ENCODE data around the gene CCDC92.

CCDC92 gene

GRCh38 chr12:123990511-123990910 is 17.9 kb upstream of the CCDC92 start:
- TF ChIP-seq POLR2AphosphoS5 (IDR thresholded peaks at IDR 0.05; ENCODE audit: low read depth, low read length) (no peak), REST (IDR thresholded peaks at IDR 0.05; ENCODE audit: insufficient read depth in 1 of 2, low read depth in 2 of 2, low read length in 2 of 2) (no peak), FOXP2 (optimal IDR thresholded peaks at IDR 0.05; ENCODE audit: borderline replicate concordance, extremely low read depth, extremely low read length, insufficient read depth) (no peak), SIN3A (IDR thresholded peaks at IDR 0.05; ENCODE audit: borderline replicate concordance, insufficient read depth, low read length) (no peak), TAF1 (IDR thresholded peaks at IDR 0.05; ENCODE audit: borderline replicate concordance, insufficient read depth, low read length) (no peak)

- TF ChIP-seq TAF1 (IDR thresholded peaks at IDR 0.05; ENCODE audit: borderline replicate concordance, insufficient read depth, low read length) (no peak), REST (IDR thresholded peaks at IDR 0.05; ENCODE audit: insufficient read depth in 1 of 2, low read depth in 2 of 2, low read length in 2 of 2) (no peak), FOXP2 (optimal IDR thresholded peaks at IDR 0.05; ENCODE audit: borderline replicate concordance, extremely low read depth, extremely low read length, insufficient read depth) (no peak), SIN3A (IDR thresholded peaks at IDR 0.05; ENCODE audit: borderline replicate concordance, insufficient read depth, low read length) (no peak), POLR2AphosphoS5 (IDR thresholded peaks at IDR 0.05; ENCODE audit: low read depth, low read length) (no peak)
Measured at GRCh38 chr12:123989753-123990152, 17.1 kb upstream of the CCDC92 start.

- TF ChIP-seq FOXP2 (optimal IDR thresholded peaks at IDR 0.05; ENCODE audit: borderline replicate concordance, extremely low read depth, extremely low read length, insufficient read depth), result no peak
- TF ChIP-seq SIN3A (IDR thresholded peaks at IDR 0.05; ENCODE audit: borderline replicate concordance, insufficient read depth, low read length), result no peak
- no peak for TF ChIP-seq POLR2AphosphoS5 (IDR thresholded peaks at IDR 0.05; ENCODE audit: low read depth, low read length)
- no peak for TF ChIP-seq TAF1 (IDR thresholded peaks at IDR 0.05; ENCODE audit: borderline replicate concordance, insufficient read depth, low read length)
- TF ChIP-seq REST (IDR thresholded peaks at IDR 0.05; ENCODE audit: insufficient read depth in 1 of 2, low read depth in 2 of 2, low read length in 2 of 2), result no peak
Measured at GRCh38 chr12:123989168-123989567, 16.5 kb upstream of the CCDC92 start.

- TF ChIP-seq SIN3A (IDR thresholded peaks at IDR 0.05; ENCODE audit: borderline replicate concordance, insufficient read depth, low read length) (no peak), TAF1 (IDR thresholded peaks at IDR 0.05; ENCODE audit: borderline replicate concordance, insufficient read depth, low read length) (no peak), FOXP2 (optimal IDR thresholded peaks at IDR 0.05; ENCODE audit: borderline replicate concordance, extremely low read depth, extremely low read length, insufficient read depth) (no peak), REST (IDR thresholded peaks at IDR 0.05; ENCODE audit: insufficient read depth in 1 of 2, low read depth in 2 of 2, low read length in 2 of 2) (no peak), POLR2AphosphoS5 (IDR thresholded peaks at IDR 0.05; ENCODE audit: low read depth, low read length) (no peak)
Measured at GRCh38 chr12:123987022-123987421, 14.4 kb upstream of the CCDC92 start.

Measured in PFSK-1 (cell line).